Esophagus squamous epithelium (tissue), 5 donors: ENCODE data around the gene DCUN1D1. TPM values are rescaled to one million over a fixed set of nuclear protein-coding genes. Genes with fewer than 3 reads are reported as not detected.

Source experiments
- DNase-seq: peaks from one replicate; lab custom pipeline; 2025; lab: John Stamatoyannopoulos, UW
- H3K27ac ChIP-seq, 4 donors: fragments of 200-600 bp; sonication (generic); one replicate each; pipeline ENCODE4 v1.5.1; 2016 to 2019; ENCODE audit warnings: mild to moderate bottlenecking in 1 of 4
- H3K27me3 ChIP-seq, 4 donors: fragments of 200-600 bp; sonication (generic); 1 replicate in 3 of 4; 2 replicates in 1 of 4; pipeline versions ENCODE4 v1.5.1 to v1.6.0; 2017 to 2021; ENCODE audit warnings: antibody characterized with exemption in 1 of 4
- H3K36me3 ChIP-seq, 3 donors: fragments of 200-600 bp; sonication (generic); one replicate each; pipeline ENCODE4 v1.5.1; 2016 to 2019
- H3K4me1 ChIP-seq, 3 donors: fragments of 200-600 bp; sonication (generic); one replicate each; pipeline ENCODE4 v1.5.1; 2017 to 2019
- H3K4me3 ChIP-seq, 4 donors: fragments of 200-600 bp; sonication (generic); 1 replicate in 3 of 4; 2 replicates in 1 of 4; pipeline ENCODE4 v1.5.1; 2016 to 2019; ENCODE audit warnings: mild to moderate bottlenecking in 2 of 4, moderate library complexity in 1 of 4
- H3K9me3 ChIP-seq, 3 donors: fragments of 200-600 bp; sonication (generic); one replicate each; pipeline ENCODE4 v1.5.1; 2016 to 2019
- POLR2A ChIP-seq, 4 donors: fragments of 450-650 bp; IDR thresholded peaks; one replicate each; pipeline ENCODE4 v1.6.1; 2017; ENCODE audit warnings: antibody characterized with exemption in 4 of 4, mild to moderate bottlenecking in 4 of 4, moderate library complexity in 3 of 4
- WGBS, 2 donors: methylation state at CpG; one replicate each; pipeline ENCODE4 v1.1.5; 2018; 5-methylcytosine and 5-hydroxymethylcytosine counted together
- intact Hi-C: fragments of 100-400 bp; cut with DNase I; formaldehyde crosslinking; loops from one replicate; pipeline ENCODE4 v1.15.0; 2022
- total RNA-seq, 4 donors: library from RNA; depleted of rRNA; stranded (reverse); fragments of >200 nt; gene quantifications; one replicate each; pipeline ENCODE4 v1.1.0, GENCODE V29; 2016
- TF ChIP-seq, protein P1 (sequence below), 6 experiments: fragments of 450-650 bp in 4 of 6; fragments of 200-600 bp in 2 of 6; sonication (generic) in 2 of 6; IDR thresholded peaks; one replicate each; pipeline ENCODE4 v1.5.1; 2016 to 2019; ENCODE audit warnings: antibody characterized with exemption in 6 of 6, mild to moderate bottlenecking in 4 of 6, moderate library complexity in 4 of 6
- donor health status: DM: yes; HTN: yes; CAD: no.

The DCUN1D1 gene
- total RNA-seq, 4 donors from 2014 or later = 12.6 to 32.6 (median 25.4) TPM

DNA sequence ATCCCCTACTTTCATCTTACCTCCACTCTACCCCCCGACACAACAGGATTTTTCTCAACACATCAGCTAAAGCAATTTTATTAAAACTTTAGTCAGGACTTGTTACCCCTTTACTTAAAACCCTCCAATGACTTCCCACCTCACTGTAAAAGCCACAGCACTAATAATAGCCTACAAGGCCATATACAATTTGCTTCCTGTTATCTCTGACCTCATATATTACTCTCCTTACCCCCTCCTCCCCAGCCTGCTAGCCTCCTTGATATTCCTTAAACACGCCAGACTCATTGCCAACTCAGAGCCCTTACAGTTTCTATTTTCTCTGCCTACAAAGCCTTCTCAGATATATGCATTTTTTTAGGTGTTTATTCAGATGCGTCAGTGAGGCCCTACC is 54.4 kb downstream of the DCUN1D1 start:
- no peak for DNase-seq
- Histone ChIP-seq H3K4me1 (peaks cover 0 to 14% (median 5%) of the 10 kb centered on the region in 3 donors), H3K9me3 (no peaks in the 10 kb centered on the region), H3K27me3 (no peaks in the 10 kb centered on the region), H3K4me3 (no peak overlapping the region), H3K36me3 (peaks cover 0 to 7% (median 0%) of the 10 kb centered on the region in 3 donors), H3K27ac (no peak overlapping the region)
- TF ChIP-seq, protein P1, sequence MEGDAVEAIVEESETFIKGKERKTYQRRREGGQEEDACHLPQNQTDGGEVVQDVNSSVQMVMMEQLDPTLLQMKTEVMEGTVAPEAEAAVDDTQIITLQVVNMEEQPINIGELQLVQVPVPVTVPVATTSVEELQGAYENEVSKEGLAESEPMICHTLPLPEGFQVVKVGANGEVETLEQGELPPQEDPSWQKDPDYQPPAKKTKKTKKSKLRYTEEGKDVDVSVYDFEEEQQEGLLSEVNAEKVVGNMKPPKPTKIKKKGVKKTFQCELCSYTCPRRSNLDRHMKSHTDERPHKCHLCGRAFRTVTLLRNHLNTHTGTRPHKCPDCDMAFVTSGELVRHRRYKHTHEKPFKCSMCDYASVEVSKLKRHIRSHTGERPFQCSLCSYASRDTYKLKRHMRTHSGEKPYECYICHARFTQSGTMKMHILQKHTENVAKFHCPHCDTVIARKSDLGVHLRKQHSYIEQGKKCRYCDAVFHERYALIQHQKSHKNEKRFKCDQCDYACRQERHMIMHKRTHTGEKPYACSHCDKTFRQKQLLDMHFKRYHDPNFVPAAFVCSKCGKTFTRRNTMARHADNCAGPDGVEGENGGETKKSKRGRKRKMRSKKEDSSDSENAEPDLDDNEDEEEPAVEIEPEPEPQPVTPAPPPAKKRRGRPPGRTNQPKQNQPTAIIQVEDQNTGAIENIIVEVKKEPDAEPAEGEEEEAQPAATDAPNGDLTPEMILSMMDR (IDR thresholded peaks at IDR 0.05) = no peak
- TF ChIP-seq POLR2A (IDR thresholded peaks at IDR 0.05) = no peak
- 86 to 96% methylated on average over 3 of the region's 3 CpGs for WGBS, 2 donors
- intact Hi-C loops = no loop called here

DNA sequence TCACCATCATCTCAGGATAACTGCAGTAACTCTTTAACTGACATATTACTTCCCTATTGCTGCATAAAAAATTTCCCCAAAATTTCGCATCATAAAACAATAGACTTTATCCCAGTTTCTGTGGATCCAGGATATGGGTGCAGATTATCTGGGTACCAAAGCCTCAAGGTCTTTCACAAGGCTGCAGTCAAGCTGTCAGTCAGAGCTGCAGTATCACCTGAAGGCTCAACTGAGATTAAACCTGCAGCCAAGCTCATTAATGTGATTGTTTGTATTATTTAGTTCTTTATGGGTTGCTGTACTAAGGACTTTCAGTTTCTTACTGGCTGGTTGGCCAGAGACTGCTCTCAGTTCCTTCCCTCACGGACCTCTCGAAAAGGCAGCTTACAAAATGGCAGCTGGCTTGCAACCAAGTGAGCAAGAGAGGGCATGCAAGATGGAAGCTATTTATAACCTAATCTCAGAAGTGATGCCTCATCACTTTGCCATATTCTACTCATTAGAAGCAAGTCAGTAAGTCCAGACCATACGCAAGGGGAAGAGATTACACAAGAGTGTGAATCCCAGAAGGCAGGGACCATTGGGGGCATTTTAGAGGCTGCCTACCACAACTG is 54.9 kb downstream of the DCUN1D1 start:
- intact Hi-C loops = no loop called here
- peaks cover 0 to 14% (median 5%) of the 10 kb centered on the region in 3 donors for H3K4me1 ChIP-seq
- no peak for TF ChIP-seq POLR2A (IDR thresholded peaks at IDR 0.05)
- TF ChIP-seq, protein P1 (IDR thresholded peaks at IDR 0.05) = no peak
- DNase-seq = no peak
- H3K27ac ChIP-seq = no peak overlapping the region
- no peaks in the 10 kb centered on the region for H3K27me3 ChIP-seq
- peaks cover 0 to 12% (median 0%) of the 10 kb centered on the region in 3 donors for H3K36me3 ChIP-seq
- no peaks in the 10 kb centered on the region for H3K9me3 ChIP-seq
- H3K4me3 ChIP-seq = peak overlapping the region in 1 of 4 donors; percentile 6
- 32 to 42% methylated on average over 4 of the region's 4 CpGs for WGBS, 2 donors

DNA sequence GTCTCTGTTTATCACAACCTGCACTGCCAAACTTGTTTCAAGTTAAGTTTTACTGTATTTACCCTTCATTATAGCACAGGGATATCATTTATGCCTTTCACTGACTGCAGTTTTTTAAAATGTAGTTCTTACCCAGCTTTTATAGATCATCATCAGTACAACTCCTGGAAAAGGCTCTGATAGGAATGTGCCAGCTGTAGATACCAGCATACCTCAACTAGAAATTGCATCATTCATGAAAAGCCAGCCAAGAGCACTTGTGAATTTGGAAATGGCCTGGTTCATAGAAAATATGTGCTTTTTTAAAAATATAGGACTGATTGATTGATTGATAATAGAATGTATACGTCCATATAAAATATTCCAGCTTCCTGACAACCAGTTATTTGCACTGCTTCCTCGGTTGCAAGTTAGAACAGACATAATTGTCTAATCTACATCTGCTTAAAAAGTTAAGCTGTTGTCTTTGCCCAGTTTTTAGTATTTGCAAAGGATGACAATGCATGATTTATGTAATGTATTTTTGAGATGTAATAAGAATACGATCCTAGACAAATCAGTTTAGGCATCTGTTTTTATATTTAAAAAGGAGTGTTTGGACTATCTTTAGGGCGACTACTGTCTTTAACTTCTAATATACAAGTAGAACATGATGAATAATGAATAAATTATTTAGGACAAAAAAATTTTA is 58.5 kb downstream of the DCUN1D1 start:
- H3K4me3 ChIP-seq = no peak overlapping the region
- peaks cover 0 to 14% (median 5%) of the 10 kb centered on the region in 3 donors for H3K4me1 ChIP-seq
- no peak overlapping the region for H3K27ac ChIP-seq
- no peaks in the 10 kb centered on the region for H3K9me3 ChIP-seq
- no peak for DNase-seq
- H3K36me3 ChIP-seq = peaks cover 0 to 45% (median 0%) of the 10 kb centered on the region in 3 donors
- WGBS, 2 donors = 78 to 81% methylated on average over 4 of the region's 4 CpGs
- H3K27me3 ChIP-seq = no peaks in the 10 kb centered on the region
- intact Hi-C loops = no loop called here
- no peak for TF ChIP-seq POLR2A (IDR thresholded peaks at IDR 0.05)
- TF ChIP-seq, protein P1 (IDR thresholded peaks at IDR 0.05) = no peak

DNA sequence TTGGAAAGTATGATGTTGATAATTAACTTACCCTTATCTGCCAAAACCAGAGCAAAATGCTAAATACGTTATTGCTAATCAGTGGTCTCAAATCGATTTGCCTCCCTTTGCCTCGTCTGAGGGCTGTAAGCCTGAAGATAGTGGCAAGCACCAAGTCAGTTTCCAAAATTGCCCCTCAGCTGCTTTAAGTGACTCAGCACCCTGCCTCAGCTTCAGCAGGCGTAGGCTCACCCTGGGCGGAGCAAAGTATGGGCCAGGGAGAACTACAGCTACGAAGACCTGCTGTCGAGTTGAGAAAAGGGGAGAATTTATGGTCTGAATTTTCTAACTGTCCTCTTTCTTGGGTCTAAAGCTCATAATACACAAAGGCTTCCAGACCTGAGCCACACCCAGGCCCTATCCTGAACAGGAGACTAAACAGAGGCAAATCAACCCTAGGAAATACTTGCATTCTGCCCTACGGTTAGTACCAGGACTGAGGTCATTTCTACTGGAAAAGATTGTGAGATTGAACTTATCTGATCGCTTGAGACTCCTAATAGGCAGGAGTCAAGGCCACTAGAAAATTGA is 59.7 kb downstream of the DCUN1D1 start:
- H3K27ac ChIP-seq = no peak overlapping the region
- TF ChIP-seq, protein P1 (IDR thresholded peaks at IDR 0.05) = no peak
- no peak for TF ChIP-seq POLR2A (IDR thresholded peaks at IDR 0.05)
- DNase-seq = no peak
- no peaks in the 10 kb centered on the region for H3K9me3 ChIP-seq
- WGBS, 2 donors = 79 to 83% methylated on average over 9 of the region's 9 CpGs
- intact Hi-C loops = no loop called here
- H3K4me1 ChIP-seq = peaks cover 0 to 8% (median 4%) of the 10 kb centered on the region in 3 donors
- H3K4me3 ChIP-seq = no peak overlapping the region
- no peaks in the 10 kb centered on the region for H3K27me3 ChIP-seq
- peaks cover 0 to 53% (median 0%) of the 10 kb centered on the region in 3 donors for H3K36me3 ChIP-seq

DNA sequence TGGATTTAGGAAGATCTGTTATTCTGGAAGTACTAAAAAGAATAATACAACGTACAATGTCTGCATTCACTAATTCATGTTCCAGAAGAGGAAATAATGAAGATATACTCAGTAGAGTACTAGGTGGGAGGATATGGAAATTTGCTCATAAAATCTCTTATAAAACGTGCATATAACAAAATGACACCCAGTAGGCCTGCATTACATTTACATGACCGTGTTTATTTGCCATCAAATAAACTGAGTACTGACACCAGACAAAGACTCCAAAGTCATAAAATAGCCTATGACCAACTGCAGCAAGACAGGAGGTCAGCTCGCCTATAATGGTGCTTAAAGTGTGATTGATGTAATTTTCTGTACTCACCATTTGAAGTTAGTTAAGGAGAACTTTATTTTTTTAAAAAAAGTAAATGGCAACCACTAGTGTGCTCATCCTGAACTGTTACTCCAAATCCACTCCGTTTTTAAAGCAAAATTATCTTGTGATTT is 60.4 kb downstream of the DCUN1D1 start:
- no peak for TF ChIP-seq POLR2A (IDR thresholded peaks at IDR 0.05)
- TF ChIP-seq, protein P1 (IDR thresholded peaks at IDR 0.05) = no peak
- Histone ChIP-seq H3K27me3 (no peaks in the 10 kb centered on the region), H3K4me3 (no peak overlapping the region), H3K36me3 (peaks cover 0 to 60% (median 0%) of the 10 kb centered on the region in 3 donors), H3K27ac (no peak overlapping the region), H3K9me3 (no peaks in the 10 kb centered on the region), H3K4me1 (peaks cover 0 to 1% (median 0%) of the 10 kb centered on the region in 3 donors)
- intact Hi-C loops = no loop called here
- no peak for DNase-seq
- 91 to 92% methylated on average over 5 of the region's 5 CpGs for WGBS, 2 donors
